Karpas-422 (cell line): ENCODE measurements around the gene UCHL3. TPM values are rescaled to one million over a fixed set of nuclear protein-coding genes. Genes with fewer than 3 reads are reported as not detected.

ENCODE experiments used
- DNase-seq: peaks from one replicate; pipeline ENCODE4 v3.0.0-alpha.2; 2015
- H2AFZ ChIP-seq: fragments of 200-600 bp; sonication (generic); 2 replicates; pipeline ENCODE4 v1.6.1; 2014; ENCODE audit warnings: antibody characterized with exemption, low read length, mixed read lengths
- H3K27ac ChIP-seq: fragments of 200-600 bp; sonication (generic); 2 replicates; pipeline ENCODE4 v1.5.1; 2014; ENCODE audit warnings: mild to moderate bottlenecking, low read length, moderate library complexity
- H3K27me3 ChIP-seq: fragments of 200-600 bp; sonication (generic); 2 replicates; pipeline ENCODE4 v1.6.1; 2014; ENCODE audit warnings: low read length, mixed read lengths
- H3K36me3 ChIP-seq: fragments of 200-600 bp; sonication (generic); 2 replicates; pipeline ENCODE4 v1.6.1; 2014; ENCODE audit warnings: low read length, mixed read lengths; ENCODE audit not compliant: insufficient read depth
- H3K4me1 ChIP-seq: fragments of 200-600 bp; sonication (generic); 2 replicates; pipeline ENCODE4 v1.6.1; 2014; ENCODE audit warnings: mild to moderate bottlenecking, low read length, mixed read lengths
- H3K4me2 ChIP-seq: fragments of 200-600 bp; sonication (generic); 2 replicates; pipeline ENCODE4 v1.6.1; 2014; ENCODE audit warnings: low read length, low read depth, mild to moderate bottlenecking; ENCODE audit not compliant: poor library complexity, severe bottlenecking
- H3K4me3 ChIP-seq: fragments of 200-600 bp; sonication (generic); 2 replicates; pipeline ENCODE4 v1.5.1; 2014; ENCODE audit warnings: mild to moderate bottlenecking, antibody characterized with exemption, low read length, mixed read lengths
- H3K79me2 ChIP-seq: fragments of 200-600 bp; sonication (generic); 2 replicates; pipeline ENCODE4 v1.6.1; 2014; ENCODE audit warnings: mild to moderate bottlenecking, low read length, mixed read lengths
- H3K9ac ChIP-seq: fragments of 200-600 bp; sonication (generic); 2 replicates; pipeline ENCODE4 v1.6.0; 2014; ENCODE audit warnings: low read length
- H3K9me2 ChIP-seq: fragments of 200-600 bp; sonication (generic), shearing (Covaris generic); replicated peaks from 2 replicates; pipeline ENCODE4 v1.6.0; 2014; ENCODE audit warnings: mild to moderate bottlenecking, low read length, moderate library complexity; ENCODE audit not compliant: insufficient read depth
- H3K9me3 ChIP-seq: fragments of 300-700, 200-600 bp; sonication (generic); 2 replicates; pipeline ENCODE4 v1.6.1; 2014; ENCODE audit warnings: low read length, mixed read lengths
- H4K20me1 ChIP-seq: fragments of 200-600 bp; sonication (generic); 2 replicates; pipeline ENCODE4 v1.6.1; 2014; ENCODE audit warnings: mild to moderate bottlenecking, antibody characterized with exemption, low read length, low read depth; ENCODE audit not compliant: insufficient read depth
- total RNA-seq: library from RNA; depleted of rRNA; stranded (reverse); fragments of >200 nt; shearing (Covaris generic); gene quantifications from 2 replicates; pipeline ENCODE4 v1.2.3, GENCODE V29; 2014; ENCODE audit warnings: low replicate concordance

UCHL3 gene
- total RNA-seq, 1 experiment from 2014 or later, result 84.8 TPM

DNA sequence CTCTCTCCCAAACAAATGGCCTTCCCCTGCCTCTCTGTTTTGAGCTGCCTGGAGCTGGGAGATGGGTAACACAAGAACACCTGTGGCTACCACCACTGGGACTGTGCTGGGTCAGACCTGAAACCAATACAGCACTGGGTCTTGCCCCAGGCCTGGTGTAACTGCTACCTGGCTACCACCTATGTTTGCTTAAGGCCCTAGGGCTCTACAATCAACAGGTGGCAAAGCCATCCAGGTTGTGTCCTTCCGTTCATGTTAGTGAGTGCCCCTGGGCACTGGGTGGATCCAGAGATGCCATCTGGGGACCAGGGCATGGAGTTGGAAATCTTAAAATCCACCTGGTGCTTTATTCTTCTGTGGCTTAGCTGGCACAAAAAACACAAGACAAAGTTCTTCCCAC lies 67.6 kb downstream of the UCHL3 start:
- H3K79me2 ChIP-seq, result no peaks in the 10 kb centered on the region; the same call in none of the 2 replicates
- H3K9ac ChIP-seq, result no peak overlapping the region
- H3K4me3 ChIP-seq, result no peak overlapping the region
- H3K4me2 ChIP-seq, result no peak overlapping the region
- no peaks in the 10 kb centered on the region for H4K20me1 ChIP-seq
- H3K27me3 ChIP-seq, result no peaks in the 10 kb centered on the region
- H3K9me2 ChIP-seq, result no peaks in the 10 kb centered on the region
- no peaks in the 10 kb centered on the region for H3K9me3 ChIP-seq
- H2AFZ ChIP-seq, result no peak overlapping the region
- no peaks in the 10 kb centered on the region; the same call in 1 of the 2 replicates for H3K36me3 ChIP-seq
- DNase-seq, result no peak
- peaks cover 11% of the 10 kb centered on the region for H3K4me1 ChIP-seq
- H3K27ac ChIP-seq, result no peak overlapping the region

DNA sequence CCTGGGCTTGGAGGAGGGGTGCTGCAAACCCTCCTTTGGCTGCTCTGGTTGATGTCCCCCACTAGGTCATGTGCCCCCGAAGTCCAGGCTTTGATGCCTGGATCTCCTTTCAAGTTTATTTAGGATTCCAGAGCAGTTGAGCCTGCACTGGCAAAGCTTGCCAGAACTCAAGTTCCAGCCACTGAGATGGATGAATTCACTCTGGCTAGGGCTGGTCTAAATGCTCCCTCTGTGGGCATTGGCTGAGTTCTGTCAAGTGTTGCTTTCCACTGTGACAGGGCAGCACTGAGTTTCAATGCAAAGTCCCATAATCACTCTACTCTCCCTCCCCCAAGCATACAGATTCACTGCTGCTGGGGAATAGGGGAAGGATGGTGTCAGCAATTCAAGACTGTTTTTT lies 68.7 kb downstream of the UCHL3 start:
- no peaks in the 10 kb centered on the region for H3K27me3 ChIP-seq
- H3K79me2 ChIP-seq, result no peaks in the 10 kb centered on the region; the same call in none of the 2 replicates
- H3K9me2 ChIP-seq, result no peaks in the 10 kb centered on the region
- peaks cover 11% of the 10 kb centered on the region for H3K4me1 ChIP-seq
- H3K9ac ChIP-seq, result no peak overlapping the region
- no peaks in the 10 kb centered on the region for H3K9me3 ChIP-seq
- H4K20me1 ChIP-seq, result no peaks in the 10 kb centered on the region
- no peak overlapping the region for H3K4me3 ChIP-seq
- no peak overlapping the region for H3K4me2 ChIP-seq
- no peak for DNase-seq
- H3K27ac ChIP-seq, result no peak overlapping the region
- H2AFZ ChIP-seq, result no peak overlapping the region
- H3K36me3 ChIP-seq, result no peaks in the 10 kb centered on the region; the same call in 1 of the 2 replicates

DNA sequence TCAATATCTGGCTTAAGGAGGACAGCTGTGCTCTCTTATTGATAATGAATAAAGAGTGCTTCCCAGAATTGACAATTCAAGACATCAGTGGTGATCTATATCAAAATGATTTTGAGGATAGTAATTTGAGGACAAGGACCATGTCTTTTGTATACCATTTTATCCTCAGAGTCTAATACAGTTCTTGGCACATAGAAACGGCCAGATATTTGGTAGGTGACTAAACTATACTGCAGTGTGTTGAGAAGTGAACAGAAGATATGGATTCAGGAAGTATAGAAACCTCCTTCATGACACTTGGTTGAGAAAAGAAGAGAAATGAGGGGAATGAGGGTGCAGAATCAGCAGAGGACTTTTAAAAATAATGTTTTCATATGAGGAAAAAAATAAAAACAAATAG lies 70.4 kb downstream of the UCHL3 start:
- Histone ChIP-seq H2AFZ (no peak overlapping the region), H4K20me1 (no peaks in the 10 kb centered on the region), H3K9me2 (no peaks in the 10 kb centered on the region), H3K27me3 (no peaks in the 10 kb centered on the region), H3K36me3 (no peaks in the 10 kb centered on the region), H3K9ac (no peak overlapping the region), H3K9me3 (no peaks in the 10 kb centered on the region), H3K4me2 (no peak overlapping the region), H3K4me1 (peaks cover 11% of the 10 kb centered on the region), H3K27ac (no peak overlapping the region), H3K79me2 (no peaks in the 10 kb centered on the region), H3K4me3 (no peak overlapping the region)
- no peak for DNase-seq

DNA sequence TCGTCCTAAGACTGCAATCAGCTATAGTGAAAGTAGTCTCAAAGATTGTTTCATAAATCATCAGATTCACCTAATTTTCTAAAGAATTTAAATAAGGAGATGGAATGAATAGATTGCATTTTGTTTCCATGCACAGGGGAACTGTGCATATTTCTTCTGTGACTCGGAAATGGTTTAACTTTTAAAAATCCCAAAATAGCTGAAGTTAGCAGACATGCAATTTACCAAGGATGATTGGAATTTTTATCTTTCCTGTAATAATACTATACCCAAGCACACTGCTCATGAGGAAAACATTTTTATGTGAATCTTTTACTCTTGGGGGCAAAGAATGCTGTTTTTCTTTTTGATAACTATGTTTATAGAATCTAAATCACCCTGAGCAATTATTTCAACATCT lies 71.6 kb downstream of the UCHL3 start:
- Histone ChIP-seq H3K79me2 (no peaks in the 10 kb centered on the region), H3K27ac (no peak overlapping the region), H3K4me3 (no peak overlapping the region), H3K36me3 (no peaks in the 10 kb centered on the region), H3K9ac (no peak overlapping the region), H3K27me3 (no peaks in the 10 kb centered on the region), H4K20me1 (no peaks in the 10 kb centered on the region), H2AFZ (no peak overlapping the region), H3K4me2 (no peak overlapping the region), H3K9me2 (no peaks in the 10 kb centered on the region), H3K4me1 (peaks cover 11% of the 10 kb centered on the region), H3K9me3 (no peaks in the 10 kb centered on the region)
- DNase-seq, result no peak

DNA sequence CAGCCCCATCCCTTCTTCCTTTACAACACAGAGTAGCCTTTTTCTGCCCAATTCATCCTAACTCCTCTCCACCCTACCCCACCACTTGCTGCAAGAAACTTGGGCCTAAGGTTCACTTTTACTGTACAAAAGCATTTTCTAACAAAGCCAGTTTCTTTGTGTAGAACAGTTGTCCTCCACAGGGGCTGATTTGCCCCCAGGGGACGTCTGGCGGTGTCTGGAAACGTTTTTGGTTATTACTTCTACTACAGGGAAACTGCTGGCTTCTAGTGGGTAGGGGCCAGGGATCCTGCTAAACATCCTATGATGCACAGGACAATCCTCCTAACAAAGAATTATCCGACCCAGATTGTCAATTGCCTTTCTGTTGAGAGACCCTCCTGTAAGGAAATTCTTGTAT lies 79.2 kb downstream of the UCHL3 start:
- H3K27me3 ChIP-seq, result no peaks in the 10 kb centered on the region
- no peak overlapping the region for H3K9ac ChIP-seq
- H2AFZ ChIP-seq, result no peak overlapping the region
- H3K36me3 ChIP-seq, result no peaks in the 10 kb centered on the region; the same call in 1 of the 2 replicates
- H4K20me1 ChIP-seq, result no peaks in the 10 kb centered on the region
- no peaks in the 10 kb centered on the region for H3K4me1 ChIP-seq
- DNase-seq, result no peak
- no peak overlapping the region for H3K27ac ChIP-seq
- no peaks in the 10 kb centered on the region for H3K79me2 ChIP-seq
- H3K4me3 ChIP-seq, result no peak overlapping the region
- no peaks in the 10 kb centered on the region for H3K9me3 ChIP-seq
- no peaks in the 10 kb centered on the region for H3K9me2 ChIP-seq
- H3K4me2 ChIP-seq, result no peak overlapping the region

DNA sequence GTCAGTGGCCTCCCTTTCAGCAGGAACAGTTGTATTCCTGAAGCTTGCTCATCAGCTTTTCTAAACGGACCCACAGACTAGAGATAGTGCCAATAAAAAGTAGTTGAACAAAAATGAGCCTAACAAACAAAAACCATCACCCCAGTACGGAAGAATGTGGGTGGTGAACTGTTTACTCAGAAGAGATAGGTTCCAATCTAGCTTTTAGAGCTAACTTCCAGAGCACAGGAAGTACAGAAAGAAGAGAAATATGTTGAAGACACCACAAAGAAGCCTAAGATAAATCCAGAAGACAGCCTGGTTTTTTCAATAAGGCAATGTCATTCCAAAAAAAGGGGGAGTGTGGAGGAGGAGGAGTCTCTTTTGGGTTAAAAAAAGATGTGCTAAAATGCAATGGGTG lies 83.7 kb downstream of the UCHL3 start:
- no peaks in the 10 kb centered on the region for H3K9me3 ChIP-seq
- DNase-seq, result no peak
- no peak overlapping the region for H3K4me2 ChIP-seq
- no peak overlapping the region for H3K4me3 ChIP-seq
- H4K20me1 ChIP-seq, result no peaks in the 10 kb centered on the region
- no peak overlapping the region for H3K9ac ChIP-seq
- no peaks in the 10 kb centered on the region for H3K9me2 ChIP-seq
- peaks cover 10% of the 10 kb centered on the region; the same call in 1 of the 2 replicates for H3K79me2 ChIP-seq
- no peak overlapping the region for H2AFZ ChIP-seq
- peaks cover 22% of the 10 kb centered on the region for H3K4me1 ChIP-seq
- H3K27ac ChIP-seq, result no peak overlapping the region
- no peaks in the 10 kb centered on the region; the same call in 1 of the 2 replicates for H3K36me3 ChIP-seq
- H3K27me3 ChIP-seq, result no peaks in the 10 kb centered on the region

DNA sequence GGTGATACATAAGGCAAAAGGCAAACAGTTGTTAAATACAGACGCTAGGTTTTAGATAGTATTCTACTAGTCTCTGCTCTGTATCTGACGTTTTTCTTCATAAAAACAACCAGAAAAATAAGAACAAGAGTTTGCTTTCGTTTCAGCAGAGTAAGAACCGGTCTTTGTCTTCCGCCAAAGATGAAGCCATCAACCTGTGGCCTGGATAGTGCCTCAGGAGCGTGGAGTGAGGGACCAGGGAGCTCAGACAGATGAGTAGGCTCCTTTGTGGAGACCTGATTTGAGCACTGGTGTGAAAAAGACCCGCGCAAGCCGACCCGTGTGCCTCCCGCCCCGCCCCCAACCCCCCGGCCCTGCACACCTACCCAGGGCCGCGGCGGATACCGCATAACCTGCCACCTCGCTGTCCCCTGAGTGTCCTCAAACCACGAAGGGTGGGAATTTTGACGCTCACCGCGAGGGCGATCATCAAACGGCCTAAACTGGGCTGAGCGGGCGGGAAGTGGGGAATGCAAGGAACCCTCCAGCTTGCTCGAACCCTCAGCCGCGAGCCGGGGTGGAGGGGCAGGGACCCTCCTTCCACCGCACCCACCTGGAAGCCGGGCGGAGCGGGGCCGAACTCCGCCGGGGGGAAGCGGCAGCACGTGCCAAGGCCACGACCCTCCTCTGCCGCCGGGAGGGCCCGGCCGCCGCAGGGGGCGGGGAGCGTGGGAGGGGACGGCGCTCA lies 85.7 kb downstream of the UCHL3 start:
- Histone ChIP-seq H3K9ac (peak overlapping the region; percentile 74), H3K9me3 (no peaks in the 10 kb centered on the region), H3K9me2 (no peaks in the 10 kb centered on the region), H3K27me3 (no peaks in the 10 kb centered on the region), H3K4me2 (peak overlapping the region; percentile 81), H2AFZ (no peak overlapping the region; the same call in 1 of the 2 replicates), H4K20me1 (no peaks in the 10 kb centered on the region), H3K4me3 (peak overlapping the region; percentile 82), H3K36me3 (no peaks in the 10 kb centered on the region), H3K79me2 (peaks cover 10% of the 10 kb centered on the region; the same call in 1 of the 2 replicates), H3K27ac (no peak overlapping the region), H3K4me1 (peaks cover 22% of the 10 kb centered on the region)
- DNase-seq, result no peak

DNA sequence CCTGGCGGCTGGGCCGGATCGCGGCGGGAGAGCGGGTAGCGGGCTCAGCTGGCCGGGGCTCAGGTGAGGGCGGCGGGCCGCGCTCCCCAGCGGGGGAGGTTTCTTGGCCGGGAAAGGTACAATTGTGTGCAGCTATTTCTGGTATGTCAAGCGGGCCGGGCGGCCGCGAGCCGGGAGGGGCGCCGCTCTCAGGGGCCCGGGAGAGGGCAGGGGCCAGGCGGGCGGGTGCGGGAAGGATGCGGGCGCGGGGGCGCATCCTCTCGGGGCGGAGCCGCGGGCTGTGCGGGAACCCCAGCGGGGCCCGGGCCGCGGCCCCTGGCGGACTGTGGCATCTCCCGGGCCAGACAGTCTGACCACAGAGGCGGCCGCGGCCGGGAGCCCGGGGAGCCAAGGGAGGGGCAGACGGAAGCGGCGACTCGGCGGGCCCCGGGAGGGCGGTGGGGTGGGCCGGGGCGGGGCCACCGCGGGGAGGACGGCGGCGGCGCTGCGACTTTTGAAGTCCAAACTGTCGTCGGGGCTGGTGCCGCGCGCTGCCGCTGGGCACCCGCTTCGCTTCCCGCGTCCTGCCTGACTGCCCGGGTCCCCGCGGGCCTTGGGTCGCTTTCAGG lies 86.3 kb downstream of the UCHL3 start, which contains the start of gene LMO7:
LMO7 (plus strand) TSS at position 503 of the 608 bp plus-strand sequence. CDS start 328 bp downstream, outside the sequence.
- peak within 1 kb of the TSS; percentile 81 for H3K4me2 ChIP-seq
- no peaks in the 10 kb centered on the region for H3K9me3 ChIP-seq
- H3K36me3 ChIP-seq, result no peaks in the 10 kb centered on the region
- no peaks in the 10 kb centered on the region for H3K9me2 ChIP-seq
- H4K20me1 ChIP-seq, result no peaks in the 10 kb centered on the region
- peaks cover 22% of the 10 kb centered on the region for H3K4me1 ChIP-seq
- DNase-seq, result peak; percentile 79
- H3K27ac ChIP-seq, result no peak within 1 kb of the TSS
- peak within 1 kb of the TSS; percentile 97 for H2AFZ ChIP-seq
- peaks cover 10% of the 10 kb centered on the region; the same call in 1 of the 2 replicates for H3K79me2 ChIP-seq
- peak within 1 kb of the TSS; percentile 82 for H3K4me3 ChIP-seq
- H3K9ac ChIP-seq, result peak within 1 kb of the TSS; percentile 74
- no peaks in the 10 kb centered on the region for H3K27me3 ChIP-seq
